MCF 10A (cell line): ENCODE data around the gene ZNF573. TPM values are rescaled to one million over a fixed set of nuclear protein-coding genes. Genes with fewer than 3 reads are reported as not detected.
A peak's percentile ranks its signal among the peaks of the same experiment; 100 is the strongest.

ENCODE experiments used
- BruUV-seq: library from RNA; stranded (reverse); fragments of 400-500 nt; replicated peaks from 2 replicates; lab custom pipeline; 2021; lab: Mats Ljungman, UMichigan
- CTCF ChIA-PET: fragments of 300-600 bp; sonication (Branson Sonifier 250); formaldehyde crosslinking; extraction: SDS; loops from one replicate; lab custom pipeline; 2021; ENCODE audit warnings: antibody characterized with exemption, inconsistent platforms; lab: Yijun Ruan, JAX
- POLR2A ChIA-PET: fragments of 300-600, 350-650 bp; sonication (Branson Sonifier 250); formaldehyde crosslinking; extraction: SDS; loops from one replicate; lab custom pipeline; 2020; ENCODE audit warnings: antibody characterized with exemption, inconsistent platforms; lab: Yijun Ruan, JAX
- DNase-seq: peaks from one replicate; pipeline ENCODE4 v3.0.0-alpha.2; 2018; ENCODE audit not compliant: unreplicated experiment
- H3K27ac Mint-ChIP-seq: one replicate; pipeline ENCODE4 v1.8.0; 2022; ENCODE audit warnings: mild to moderate bottlenecking, low read depth, mixed read lengths; ENCODE audit not compliant: unreplicated experiment
- H3K27me3 Mint-ChIP-seq: one replicate; pipeline ENCODE4 v1.8.0; 2022; ENCODE audit warnings: mixed read lengths; ENCODE audit not compliant: insufficient read depth, unreplicated experiment
- H3K36me3 Mint-ChIP-seq: one replicate; pipeline ENCODE4 v1.8.0; 2022; ENCODE audit warnings: mild to moderate bottlenecking, moderate library complexity, mixed read lengths; ENCODE audit not compliant: insufficient read depth, unreplicated experiment
- H3K4me1 Mint-ChIP-seq: one replicate; pipeline ENCODE4 v1.8.0; 2022; ENCODE audit warnings: mixed read lengths; ENCODE audit not compliant: insufficient read depth, unreplicated experiment
- H3K4me3 Mint-ChIP-seq: one replicate; pipeline ENCODE4 v1.8.0; 2022; ENCODE audit warnings: mild to moderate bottlenecking, moderate library complexity, mixed read lengths; ENCODE audit not compliant: unreplicated experiment
- H3K9me3 Mint-ChIP-seq: one replicate; pipeline ENCODE4 v1.8.0; 2022; ENCODE audit warnings: mixed read lengths; ENCODE audit not compliant: unreplicated experiment
- intact Hi-C: fragments of 100-400 bp; cut with micrococcal nuclease; formaldehyde crosslinking; loops from 2 replicates; pipeline ENCODE4 v1.14.1; 2022
- total RNA-seq: library from RNA; stranded (reverse); gene quantifications from 2 replicates; pipeline ENCODE4 v1.2.3, GENCODE V29; 2022
- TF ChIP-seq, protein P1 (sequence below): fragments of 200-600 bp; IDR thresholded peaks from one replicate; pipeline ENCODE4 v1.8.0; 2022; ENCODE audit warnings: antibody characterized with exemption, mild to moderate bottlenecking; ENCODE audit not compliant: unreplicated experiment

Gene ZNF573
- total RNA-seq, 1 experiment from 2014 or later, result 6.1 TPM

GRCh38 chr19:37718304-37718703 is 61.1 kb downstream of the ZNF573 start:
- H3K36me3 Mint-ChIP-seq, result peaks cover 28% of the 10 kb centered on the region
- TF ChIP-seq, protein P1, sequence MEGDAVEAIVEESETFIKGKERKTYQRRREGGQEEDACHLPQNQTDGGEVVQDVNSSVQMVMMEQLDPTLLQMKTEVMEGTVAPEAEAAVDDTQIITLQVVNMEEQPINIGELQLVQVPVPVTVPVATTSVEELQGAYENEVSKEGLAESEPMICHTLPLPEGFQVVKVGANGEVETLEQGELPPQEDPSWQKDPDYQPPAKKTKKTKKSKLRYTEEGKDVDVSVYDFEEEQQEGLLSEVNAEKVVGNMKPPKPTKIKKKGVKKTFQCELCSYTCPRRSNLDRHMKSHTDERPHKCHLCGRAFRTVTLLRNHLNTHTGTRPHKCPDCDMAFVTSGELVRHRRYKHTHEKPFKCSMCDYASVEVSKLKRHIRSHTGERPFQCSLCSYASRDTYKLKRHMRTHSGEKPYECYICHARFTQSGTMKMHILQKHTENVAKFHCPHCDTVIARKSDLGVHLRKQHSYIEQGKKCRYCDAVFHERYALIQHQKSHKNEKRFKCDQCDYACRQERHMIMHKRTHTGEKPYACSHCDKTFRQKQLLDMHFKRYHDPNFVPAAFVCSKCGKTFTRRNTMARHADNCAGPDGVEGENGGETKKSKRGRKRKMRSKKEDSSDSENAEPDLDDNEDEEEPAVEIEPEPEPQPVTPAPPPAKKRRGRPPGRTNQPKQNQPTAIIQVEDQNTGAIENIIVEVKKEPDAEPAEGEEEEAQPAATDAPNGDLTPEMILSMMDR, result no peak
- peak overlapping the region; percentile 85 for H3K27ac Mint-ChIP-seq
- H3K27me3 Mint-ChIP-seq, result no peaks in the 10 kb centered on the region
- no TSS peak for BruUV-seq
- DNase-seq, result no peak
- intact Hi-C loops, result no loop called here
- ChIA-PET CTCF (no interaction called here), POLR2A (interaction anchor here (0.8 to 2.5 kb wide), 8 partner anchors 56 to 214 kb away, joined by 3 to 29 read pairs (median 5); partner anchors contain the start of genes ZFP30, ZNF540, ZNF571 and ZNF573)
- no peaks in the 10 kb centered on the region for H3K9me3 Mint-ChIP-seq
- H3K4me3 Mint-ChIP-seq, result peak overlapping the region; percentile 96
- H3K4me1 Mint-ChIP-seq, result peaks cover 9% of the 10 kb centered on the region

GRCh38 chr19:37716140-37716539 is 63.2 kb downstream of the ZNF573 start:
- ChIA-PET CTCF (interaction anchor here (0.7 kb wide), 1 partner anchor 1741 kb away, joined by 3 read pairs; no protein-coding TSS in a partner anchor), POLR2A (interaction anchor here (0.7 to 2.0 kb wide), 3 partner anchors 61 to 1853 kb away, joined by 3 to 5 read pairs (median 3); partner anchors contain the start of genes ZFP30 and ZNF573)
- no peak overlapping the region for H3K4me3 Mint-ChIP-seq
- peaks cover 5% of the 10 kb centered on the region for H3K9me3 Mint-ChIP-seq
- H3K27me3 Mint-ChIP-seq, result no peaks in the 10 kb centered on the region
- no TSS peak for BruUV-seq
- TF ChIP-seq, protein P1, result no peak
- H3K27ac Mint-ChIP-seq, result no peak overlapping the region
- peaks cover 9% of the 10 kb centered on the region for H3K4me1 Mint-ChIP-seq
- no peak for DNase-seq
- intact Hi-C loops, result no loop called here
- peaks cover 28% of the 10 kb centered on the region for H3K36me3 Mint-ChIP-seq

- H3K27ac Mint-ChIP-seq, result no peak overlapping the region
These were observed 73.3 kb downstream of the ZNF573 start for GRCh38 chr19:37706052-37706605.

DNA sequence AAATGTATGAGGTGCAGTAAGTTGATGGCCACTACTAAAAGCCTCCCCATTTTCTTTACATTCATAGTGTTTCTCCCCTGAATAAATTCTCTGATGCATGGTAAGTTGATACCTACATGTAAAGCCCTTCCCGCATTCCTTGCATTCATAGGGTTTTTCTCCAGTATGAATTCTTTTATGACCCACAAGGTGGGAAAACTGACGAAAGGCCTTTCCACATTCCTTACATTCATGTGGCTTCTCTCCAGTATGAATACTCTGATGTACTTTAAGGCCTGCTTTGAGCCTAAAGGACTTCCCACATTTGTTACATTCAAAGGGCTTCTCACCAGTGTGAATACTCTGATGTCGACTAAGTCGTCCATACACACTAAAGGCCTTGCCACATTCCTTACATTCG is 80.3 kb downstream of the ZNF573 start:
- POLR2A ChIA-PET, result interaction anchor here (0.7 kb wide), 1 partner anchor 17 kb away, joined by 4 read pairs; no protein-coding TSS in a partner anchor
- no peak overlapping the region for H3K4me3 Mint-ChIP-seq
- H3K27me3 Mint-ChIP-seq, result no peaks in the 10 kb centered on the region
- TF ChIP-seq, protein P1, result no peak
- peaks cover 37% of the 10 kb centered on the region for H3K9me3 Mint-ChIP-seq
- DNase-seq, result no peak
- no peak overlapping the region for H3K27ac Mint-ChIP-seq
- peaks cover 10% of the 10 kb centered on the region for H3K36me3 Mint-ChIP-seq
- intact Hi-C loops, result no loop called here
- CTCF ChIA-PET, result no interaction called here
- BruUV-seq, result no TSS peak
- H3K4me1 Mint-ChIP-seq, result no peaks in the 10 kb centered on the region

More at GRCh38 chr19:37706052-37706605, 73.3 kb downstream of the ZNF573 start:
- H3K9me3 Mint-ChIP-seq, result peaks cover 27% of the 10 kb centered on the region
- ChIA-PET CTCF (interaction anchor here (1.1 kb wide), 1 partner anchor 14 kb away, joined by 3 read pairs; the partner anchor contains the start of gene ZNF607), POLR2A (no interaction called here)
- peaks cover 50% of the 10 kb centered on the region for H3K36me3 Mint-ChIP-seq
- DNase-seq, result no peak
- TF ChIP-seq, protein P1, result no peak
- BruUV-seq, result no TSS peak
- H3K27me3 Mint-ChIP-seq, result no peaks in the 10 kb centered on the region
- H3K4me3 Mint-ChIP-seq, result no peak overlapping the region
- H3K4me1 Mint-ChIP-seq, result no peaks in the 10 kb centered on the region
- intact Hi-C loops, result no loop called here
